Activated CD8-positive, alpha-beta memory T cell treated with anti-CD3 and anti-CD28 coated beads for 48 hours (primary cell): ENCODE measurements around the gene FTCDNL1.

Experiments
- DNase-seq, 3 experiments: peaks; one replicate each; pipeline ENCODE4 v3.0.0-alpha.2; 2020; ENCODE audit warnings: low read depth in 2 of 3, low spot score in 2 of 3

Gene FTCDNL1

DNA sequence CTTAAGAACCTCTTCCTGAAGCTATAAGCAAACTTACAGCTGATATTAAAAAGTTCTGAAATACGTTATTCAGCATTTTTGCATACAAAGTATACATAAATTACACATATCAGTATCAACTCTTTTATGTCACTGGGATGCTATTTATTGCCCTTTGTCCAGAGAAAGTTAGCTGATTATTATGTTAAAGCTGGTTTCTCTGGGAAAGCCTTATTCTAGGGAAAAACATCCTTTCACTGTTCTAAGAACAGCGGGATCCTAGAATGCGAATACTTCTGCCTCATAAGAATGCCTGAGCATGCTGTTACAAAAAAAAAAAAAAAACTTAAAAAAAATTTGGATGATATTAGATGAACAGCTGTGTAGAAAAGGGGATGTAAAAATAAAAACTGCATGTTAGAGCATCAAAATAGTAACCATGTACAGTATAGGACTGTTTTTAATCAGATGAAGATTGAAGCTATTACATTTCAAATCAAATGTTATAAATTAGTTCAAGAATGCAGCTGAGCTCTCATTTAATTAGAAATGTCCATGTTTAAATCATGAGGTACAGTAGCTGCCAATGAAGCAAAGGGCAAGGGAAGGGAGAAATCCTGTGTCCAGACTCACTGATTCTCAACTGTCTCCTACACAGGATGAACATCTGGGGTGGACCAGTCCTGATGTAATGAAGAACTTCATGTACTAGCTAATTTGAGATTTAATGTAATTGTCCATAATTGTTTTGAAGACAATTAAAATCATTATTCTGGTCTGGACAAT is 8.2 kb downstream of the FTCDNL1 start:
- DNase-seq, result no peak

GRCh38 chr2:199841409-199841808 is 9.6 kb downstream of the FTCDNL1 start:
- DNase-seq, result no peak

DNA sequence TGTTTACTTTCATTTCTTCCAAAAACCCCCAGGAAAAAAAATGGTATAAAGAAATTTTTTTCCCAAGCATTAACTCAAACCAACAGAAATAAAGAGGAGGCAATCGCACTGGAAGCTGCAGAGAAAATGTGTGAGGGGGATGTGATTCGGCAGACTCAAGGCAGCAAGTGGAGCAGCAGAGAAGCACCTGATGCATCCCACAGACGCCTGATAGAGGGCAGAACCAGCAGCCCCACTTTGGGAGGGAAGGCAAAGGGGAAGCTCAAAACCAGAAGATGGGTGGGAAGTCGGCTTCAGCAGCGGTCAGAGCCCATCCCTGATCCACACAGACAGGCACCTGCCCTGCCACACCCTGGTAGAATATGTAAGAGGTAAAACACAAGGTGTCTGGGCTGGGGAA is 12.6 kb downstream of the FTCDNL1 start:
- no peak for DNase-seq

DNA sequence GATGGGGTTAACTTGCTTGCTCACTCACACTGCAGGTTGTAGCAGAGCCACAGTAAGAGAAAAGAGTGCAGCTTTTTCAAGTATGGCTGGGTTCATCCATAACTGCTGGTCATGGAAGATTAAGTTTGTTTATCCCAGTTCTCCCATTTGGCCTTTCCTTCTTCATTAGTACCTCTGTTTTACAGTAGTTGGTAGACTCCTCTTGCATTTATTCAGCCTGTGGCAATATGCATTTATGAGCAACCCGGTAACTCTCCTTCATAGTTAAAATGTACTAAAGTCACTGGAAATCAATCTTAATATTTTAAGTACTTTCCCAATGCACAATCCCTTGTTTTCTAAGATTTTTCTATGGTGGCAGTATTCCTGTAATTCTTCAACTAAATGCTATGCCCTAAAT is 14.0 kb downstream of the FTCDNL1 start:
- no peak for DNase-seq

GRCh38 chr2:199833525-199833924 is 17.5 kb downstream of the FTCDNL1 start:
- no peak for DNase-seq

GRCh38 chr2:199830531-199830930 is 20.5 kb downstream of the FTCDNL1 start:
- DNase-seq, result no peak

DNA sequence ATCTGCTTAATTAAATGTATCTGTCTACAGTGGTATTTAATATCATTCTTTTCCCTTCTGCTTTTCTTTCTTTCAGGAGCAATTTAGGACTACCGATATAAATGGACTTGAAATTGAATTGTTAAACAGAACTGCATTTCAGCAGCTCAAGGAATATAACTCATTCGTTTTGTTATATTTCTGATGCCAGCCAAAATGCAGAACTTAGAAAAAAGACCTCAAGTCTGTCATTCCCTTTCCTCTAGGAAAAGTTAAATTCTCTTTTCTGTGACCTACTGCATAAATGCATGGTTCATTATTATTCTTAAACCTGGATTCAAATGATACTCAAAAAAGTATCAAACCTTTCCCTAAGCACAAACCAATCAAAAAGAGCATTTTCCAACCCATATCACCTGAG is 21.4 kb downstream of the FTCDNL1 start:
- no peak for DNase-seq

DNA sequence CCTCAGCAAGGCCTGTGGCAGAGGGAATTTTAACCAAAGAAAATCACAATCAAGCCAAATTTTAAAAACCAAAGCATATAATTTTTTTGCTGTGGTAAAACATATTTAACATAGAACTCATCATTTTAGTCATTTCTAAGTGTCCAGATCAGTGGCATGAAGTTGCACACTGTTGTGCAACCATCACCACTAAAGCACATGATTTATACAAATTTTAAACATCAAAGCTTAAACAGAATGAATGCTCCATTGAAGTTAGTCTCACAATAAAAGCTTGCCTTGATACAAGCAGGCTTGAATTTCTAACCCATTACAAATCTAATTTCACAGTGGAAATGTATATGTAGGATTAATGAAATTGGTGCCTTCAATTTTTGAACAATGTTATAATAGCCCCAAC is 31.2 kb downstream of the FTCDNL1 start:
- DNase-seq, result no peak

GRCh38 chr2:199818754-199819153 is 32.2 kb downstream of the FTCDNL1 start:
- no peak for DNase-seq

GRCh38 chr2:199818026-199818425 is 33.0 kb downstream of the FTCDNL1 start:
- DNase-seq, result no peak

DNA sequence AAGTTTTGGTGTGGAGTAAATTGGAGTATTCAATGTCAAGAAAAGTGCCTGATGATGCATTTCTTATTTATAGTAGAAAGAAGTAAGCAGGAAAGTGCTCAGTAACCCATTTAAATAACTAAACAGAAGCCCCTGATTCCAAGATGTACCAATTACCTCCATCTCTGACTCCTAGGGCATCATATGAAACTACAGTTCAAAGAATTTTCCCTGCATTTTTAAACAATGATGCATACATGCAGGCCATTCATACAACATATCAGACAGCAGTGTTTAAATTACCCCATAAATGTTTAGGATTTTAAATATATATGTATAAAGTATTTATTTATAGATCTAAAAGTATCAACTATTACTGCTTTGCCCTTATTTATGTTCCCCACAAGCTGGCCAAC is 36.2 kb downstream of the FTCDNL1 start:
- no peak for DNase-seq

GRCh38 chr2:199814101-199814816 is 36.7 kb downstream of the FTCDNL1 start:
- DNase-seq, result no peak

DNA sequence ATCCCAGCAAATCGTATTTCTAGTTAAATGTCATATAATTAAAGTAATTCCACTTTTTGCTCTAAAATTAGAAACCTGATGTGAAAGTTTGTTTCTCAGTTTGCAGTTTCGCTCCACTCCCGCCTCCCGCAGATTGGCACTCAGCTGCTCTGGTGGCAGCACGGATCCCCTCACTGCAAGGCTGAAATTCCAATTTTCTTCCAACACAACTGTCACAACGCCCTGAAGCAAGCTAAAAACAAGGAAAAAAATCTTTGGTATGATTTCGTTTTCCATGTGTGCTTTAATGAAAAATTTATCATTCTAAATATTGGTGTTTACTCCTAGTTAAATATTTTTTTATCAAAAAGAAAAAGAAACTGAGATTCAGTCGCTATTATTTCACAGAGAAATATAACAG is 38.5 kb downstream of the FTCDNL1 start:
- no peak for DNase-seq

DNA sequence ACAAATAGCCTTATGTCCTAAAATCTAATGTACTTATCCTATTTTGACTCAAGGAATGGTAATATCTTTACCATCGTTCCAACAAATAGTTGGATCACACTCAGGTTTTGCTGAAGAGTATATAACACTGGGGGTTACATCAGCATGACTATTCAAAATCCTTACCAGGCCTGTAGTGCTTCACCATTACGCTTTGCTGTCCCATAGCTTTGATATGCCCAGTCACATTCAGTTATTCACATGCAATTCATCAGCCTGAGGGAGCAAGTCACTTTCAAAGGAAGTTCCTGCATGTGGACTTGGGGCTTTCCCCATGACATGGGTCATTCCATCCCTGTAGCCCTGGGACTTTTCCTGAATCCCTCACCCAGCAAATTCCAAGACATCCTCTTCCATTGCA is 39.6 kb downstream of the FTCDNL1 start:
- no peak for DNase-seq

DNA sequence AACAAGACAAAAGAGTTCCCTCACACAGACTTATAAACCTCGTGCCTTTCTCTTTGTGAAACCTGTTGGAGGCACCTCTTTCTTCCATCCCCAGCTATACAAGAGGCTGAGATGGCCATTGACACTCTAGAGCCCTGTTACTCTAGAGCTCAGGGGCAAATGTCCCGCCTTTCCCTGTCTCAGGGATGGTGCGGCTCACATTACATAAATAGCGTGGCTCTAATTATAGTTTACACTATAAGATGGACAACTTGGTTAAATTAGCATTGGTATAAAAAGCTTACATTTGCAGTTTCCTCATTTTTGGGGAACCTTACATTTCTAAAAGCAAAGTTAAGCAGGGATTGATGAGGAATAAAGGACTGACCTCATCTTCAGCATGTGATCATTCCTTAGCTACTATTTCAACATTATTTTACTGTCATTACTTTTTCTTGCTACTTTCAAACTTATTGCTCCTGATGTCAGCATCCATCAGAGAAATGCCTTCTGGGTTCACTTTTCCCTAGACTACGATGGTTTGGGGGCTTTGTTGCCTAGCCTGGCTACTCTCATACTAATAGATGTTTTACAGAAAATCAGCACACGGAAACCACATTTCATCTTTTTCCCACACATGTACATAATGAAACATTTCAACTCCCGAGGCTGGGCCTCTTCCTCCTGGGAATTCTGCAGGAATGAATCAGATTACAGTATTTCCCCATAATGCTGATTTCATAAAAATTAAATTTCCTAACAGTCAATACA is 40.4 kb downstream of the FTCDNL1 start:
- DNase-seq, result no peak

DNA sequence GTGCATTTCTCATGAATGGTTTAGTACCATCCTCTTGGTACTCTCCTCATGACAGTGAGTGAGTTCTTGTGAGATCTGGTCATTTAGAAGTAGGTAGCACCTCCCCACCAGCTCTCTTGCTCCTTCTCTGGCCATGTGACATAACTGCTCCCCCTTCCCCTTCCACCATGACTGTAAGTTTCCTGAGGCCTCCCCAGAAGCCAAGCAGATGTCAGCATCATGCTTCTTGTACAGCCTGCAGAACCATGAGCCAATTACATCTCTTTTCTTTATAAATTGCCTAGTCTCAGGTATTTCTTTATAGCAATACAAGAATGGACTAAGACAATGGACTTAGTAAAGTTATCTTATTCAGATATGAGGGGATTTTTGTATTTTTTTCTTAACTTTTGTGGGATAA is 43.0 kb downstream of the FTCDNL1 start:
- no peak for DNase-seq

DNA sequence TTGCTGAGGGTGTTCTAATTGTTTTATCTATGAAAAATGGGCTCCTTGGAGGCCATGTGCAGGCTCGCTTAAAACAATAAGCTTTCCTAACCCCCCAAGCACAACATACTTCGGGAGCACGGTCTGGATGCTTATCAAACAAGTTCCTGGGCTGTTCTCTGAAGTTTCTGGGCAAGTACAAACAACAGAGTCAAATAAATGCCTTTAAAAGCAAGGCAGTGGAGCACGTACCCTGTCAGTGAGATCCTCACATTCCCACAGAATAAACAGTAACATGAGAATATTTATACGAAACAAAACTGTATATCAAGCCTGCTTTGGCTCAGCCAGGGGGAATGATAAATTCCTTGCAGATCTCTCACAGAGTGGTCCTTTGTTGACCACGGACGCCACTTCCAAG is 44.8 kb downstream of the FTCDNL1 start:
- no peak for DNase-seq

- DNase-seq, result no peak
Observed at GRCh38 chr2:199804831-199805230, 46.2 kb downstream of the FTCDNL1 start.

DNA sequence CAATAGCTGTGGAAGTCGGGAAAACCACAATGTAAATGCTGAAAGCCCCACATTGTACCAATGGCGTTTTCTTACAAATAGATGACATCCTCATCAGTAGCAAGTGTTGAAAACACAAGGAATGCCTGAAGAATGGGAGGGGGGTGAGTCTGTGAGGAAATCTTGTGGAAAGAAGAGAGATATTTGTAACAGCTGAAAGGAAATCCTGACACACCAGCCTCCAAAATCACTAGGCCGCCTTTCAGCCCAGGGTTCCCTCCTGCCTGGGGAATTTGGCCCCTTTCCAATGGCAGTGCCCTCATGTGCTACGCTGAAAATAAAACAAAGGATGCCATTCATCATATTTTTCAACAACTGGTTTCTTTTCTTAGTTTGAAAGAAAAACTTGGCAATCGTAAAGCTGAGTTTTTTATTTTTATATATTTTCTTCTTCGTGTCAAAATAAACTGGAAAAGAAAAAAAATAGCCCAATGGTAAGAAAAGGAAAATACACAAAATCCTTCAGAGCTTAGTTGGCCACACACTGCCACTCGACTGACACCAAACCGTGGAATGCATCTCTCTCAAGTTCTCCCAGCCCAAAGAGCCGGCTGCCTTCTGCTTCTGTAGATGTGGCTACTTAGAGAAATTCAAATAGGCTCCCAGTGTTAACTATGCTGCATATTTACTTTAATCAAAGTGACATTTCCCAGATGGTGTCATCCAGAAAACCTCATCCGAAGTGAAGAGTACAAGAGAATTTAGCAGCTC is 52.0 kb downstream of the FTCDNL1 start:
- DNase-seq, result no peak

- DNase-seq, result no peak
Observed at GRCh38 chr2:199797431-199798403, 53.3 kb downstream of the FTCDNL1 start.
